Bronchial epithelial cell (primary cell): ENCODE results near the gene PID1. TPM values are rescaled to one million over a fixed set of nuclear protein-coding genes. Genes with fewer than 3 reads are reported as not detected.

Experiments used
- DNase-seq: peaks from one replicate; pipeline ENCODE4 v3.0.0-alpha.2; 2010; ENCODE audit warnings: low read depth
- FAIRE-seq: peaks from 2 replicates; lab custom pipeline; 2011; peaks lifted over from hg19 to GRCh38; lab: Jason Lieb, UNC
- H3K27me3 ChIP-seq: 2 replicates; pipeline ENCODE4 v1.5.1; 2011; ENCODE audit warnings: low read length; ENCODE audit not compliant: control insufficient read depth, insufficient read depth
- H3K36me3 ChIP-seq: 2 replicates; pipeline ENCODE4 v1.5.1; 2011; ENCODE audit warnings: low read length; ENCODE audit not compliant: control insufficient read depth, insufficient read depth
- H3K4me3 ChIP-seq: 2 replicates; pipeline ENCODE4 v1.5.1; 2011; ENCODE audit warnings: mild to moderate bottlenecking, low read depth, low read length, control low read depth
- total RNA-seq: library from RNA; depleted of rRNA; stranded (reverse); fragments of >200 nt; gene quantifications from 2 replicates; pipeline ENCODE4 v1.2.1, GENCODE V29; 2014
- TF ChIP-seq, protein P1 (sequence below): IDR thresholded peaks from 2 replicates; pipeline ENCODE4 v1.5.1; 2011; ENCODE audit warnings: mild to moderate bottlenecking, moderate library complexity, low read length, control low read depth, inconsistent platforms; ENCODE audit not compliant: insufficient read depth, severe bottlenecking

Gene PID1
- total RNA-seq, 1 donor from 2014 or later: 9.5 TPM

DNA sequence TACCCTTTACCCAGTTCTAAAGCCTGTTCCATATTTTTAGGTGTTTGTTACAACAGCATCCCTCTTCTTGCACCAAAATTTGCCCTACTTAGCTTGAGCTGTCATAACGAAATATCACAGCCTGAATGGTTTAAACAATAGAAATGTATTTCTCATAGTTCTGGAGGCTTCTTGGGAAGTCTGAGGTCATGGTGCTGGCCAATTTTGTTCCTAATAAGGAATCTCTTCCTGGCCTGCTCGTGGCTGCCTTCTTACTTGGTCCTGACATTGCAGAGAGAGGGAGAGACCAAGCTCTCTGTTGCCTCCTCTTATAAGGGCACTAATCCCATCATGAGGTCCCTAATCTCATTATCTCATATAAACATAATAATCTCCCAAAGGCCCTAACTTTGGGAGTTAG lies 267.8 kb downstream of the PID1 start:
- Histone ChIP-seq H3K36me3 (no peaks in the 10 kb centered on the region), H3K27me3 (no peaks in the 10 kb centered on the region), H3K4me3 (no peak overlapping the region)
- DNase-seq (no peak), FAIRE-seq (no peak)
- TF ChIP-seq, protein P1, sequence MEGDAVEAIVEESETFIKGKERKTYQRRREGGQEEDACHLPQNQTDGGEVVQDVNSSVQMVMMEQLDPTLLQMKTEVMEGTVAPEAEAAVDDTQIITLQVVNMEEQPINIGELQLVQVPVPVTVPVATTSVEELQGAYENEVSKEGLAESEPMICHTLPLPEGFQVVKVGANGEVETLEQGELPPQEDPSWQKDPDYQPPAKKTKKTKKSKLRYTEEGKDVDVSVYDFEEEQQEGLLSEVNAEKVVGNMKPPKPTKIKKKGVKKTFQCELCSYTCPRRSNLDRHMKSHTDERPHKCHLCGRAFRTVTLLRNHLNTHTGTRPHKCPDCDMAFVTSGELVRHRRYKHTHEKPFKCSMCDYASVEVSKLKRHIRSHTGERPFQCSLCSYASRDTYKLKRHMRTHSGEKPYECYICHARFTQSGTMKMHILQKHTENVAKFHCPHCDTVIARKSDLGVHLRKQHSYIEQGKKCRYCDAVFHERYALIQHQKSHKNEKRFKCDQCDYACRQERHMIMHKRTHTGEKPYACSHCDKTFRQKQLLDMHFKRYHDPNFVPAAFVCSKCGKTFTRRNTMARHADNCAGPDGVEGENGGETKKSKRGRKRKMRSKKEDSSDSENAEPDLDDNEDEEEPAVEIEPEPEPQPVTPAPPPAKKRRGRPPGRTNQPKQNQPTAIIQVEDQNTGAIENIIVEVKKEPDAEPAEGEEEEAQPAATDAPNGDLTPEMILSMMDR: no peak

DNA sequence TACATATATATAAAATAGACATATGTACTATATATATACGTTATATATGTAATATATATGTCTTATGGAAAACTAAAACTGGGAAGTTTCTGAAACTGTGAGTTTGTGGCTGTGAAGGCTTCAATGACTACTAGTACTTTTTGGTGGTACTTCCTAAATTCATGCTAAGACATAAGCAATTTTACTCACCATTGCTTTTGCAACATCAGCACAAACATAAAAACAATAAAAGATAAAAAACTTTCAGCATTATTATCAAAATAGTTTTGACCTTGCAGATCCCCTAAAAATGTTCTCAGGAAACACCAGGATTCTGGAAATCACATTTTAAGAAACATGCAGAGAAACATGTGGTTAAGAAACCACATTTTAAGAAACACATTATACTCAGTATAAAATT lies 269.9 kb downstream of the PID1 start:
- Histone ChIP-seq H3K27me3 (no peaks in the 10 kb centered on the region), H3K36me3 (no peaks in the 10 kb centered on the region), H3K4me3 (no peak overlapping the region)
- FAIRE-seq (no peak), DNase-seq (no peak)
- TF ChIP-seq, protein P1: no peak

DNA sequence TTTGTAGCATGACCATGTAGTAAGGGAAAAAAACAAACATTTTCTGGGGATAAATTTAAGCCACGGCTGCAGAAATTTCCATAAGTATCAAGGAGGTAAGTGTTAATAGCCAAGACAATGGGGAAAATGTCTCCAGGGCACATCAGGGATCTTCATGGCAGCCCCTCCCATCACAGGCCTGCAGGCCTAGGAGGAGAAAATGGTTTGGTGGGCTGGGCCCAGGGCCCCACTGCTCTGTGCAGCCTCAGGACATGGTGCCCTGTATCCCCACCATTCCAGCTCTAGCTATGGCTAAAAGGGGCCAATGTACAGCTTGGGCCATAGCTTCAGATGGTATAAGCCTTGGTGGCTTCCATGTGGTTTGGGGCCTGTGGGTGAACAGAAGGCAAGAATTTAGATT lies 271.8 kb downstream of the PID1 start:
- Histone ChIP-seq H3K4me3 (no peak overlapping the region), H3K36me3 (no peaks in the 10 kb centered on the region), H3K27me3 (no peaks in the 10 kb centered on the region)
- DNase-seq: no peak
- no peak for FAIRE-seq
- TF ChIP-seq, protein P1: no peak

DNA sequence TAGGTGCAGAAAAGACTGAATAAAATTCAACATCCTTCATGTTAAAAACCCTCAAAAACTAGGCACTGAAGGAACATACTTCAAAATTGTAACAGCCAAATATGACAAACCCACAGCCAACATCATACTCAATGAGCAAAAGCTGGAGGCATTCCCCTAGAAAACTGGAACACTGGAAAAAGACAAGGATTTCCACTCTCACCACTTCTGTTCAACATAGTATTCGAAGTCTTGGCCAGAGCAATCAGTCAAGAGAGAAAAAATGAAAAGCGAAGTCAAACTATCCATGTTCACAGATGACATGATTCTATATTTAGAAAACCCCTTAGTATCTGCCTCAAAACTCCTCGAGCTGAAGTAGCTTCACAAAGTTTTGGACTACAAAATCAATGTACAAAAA lies 282.3 kb downstream of the PID1 start:
- H3K4me3 ChIP-seq: no peak overlapping the region
- FAIRE-seq (no peak), DNase-seq (no peak)

DNA sequence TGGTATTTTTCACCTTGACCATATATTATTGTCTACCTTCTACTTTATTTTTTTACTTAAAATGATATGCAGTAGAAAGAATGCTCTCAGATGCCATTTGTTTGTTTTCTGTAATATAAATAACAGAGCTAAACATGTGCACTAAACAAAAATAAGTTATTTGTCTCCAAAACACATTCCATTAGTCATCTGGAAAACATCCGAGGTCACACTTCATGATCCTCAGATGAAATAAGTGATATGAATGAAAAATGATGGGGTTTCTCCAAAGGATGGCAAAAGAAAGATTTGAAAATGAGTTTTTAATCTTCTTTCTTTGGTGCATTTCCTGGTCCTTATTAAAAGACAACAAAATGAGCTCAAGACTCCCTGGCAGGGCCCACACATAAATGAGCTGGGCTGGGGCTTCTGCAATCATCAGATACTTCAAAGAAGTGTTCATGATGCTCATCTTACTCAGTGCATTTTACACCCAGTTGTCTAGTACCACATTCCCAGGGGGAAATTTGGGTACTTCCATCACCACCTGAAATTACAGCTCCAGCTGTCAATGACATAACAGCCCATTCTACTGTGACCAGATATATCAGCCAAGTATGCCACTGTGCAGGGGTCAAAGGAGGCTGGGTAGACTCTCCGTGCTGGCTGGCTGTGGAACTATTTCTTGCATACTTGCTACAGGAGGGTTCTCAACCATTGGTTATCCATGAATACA lies 283.5 kb downstream of the PID1 start:
- TF ChIP-seq, protein P1: no peak
- no peak for FAIRE-seq
- no peaks in the 10 kb centered on the region for H3K27me3 ChIP-seq
- H3K36me3 ChIP-seq: no peaks in the 10 kb centered on the region
- DNase-seq: no peak
- H3K4me3 ChIP-seq: no peak overlapping the region

More for the DNA sequence above, 282.3 kb downstream of the PID1 start:
- TF ChIP-seq, protein P1: no peak
- Histone ChIP-seq H3K27me3 (no peaks in the 10 kb centered on the region), H3K36me3 (no peaks in the 10 kb centered on the region)

DNA sequence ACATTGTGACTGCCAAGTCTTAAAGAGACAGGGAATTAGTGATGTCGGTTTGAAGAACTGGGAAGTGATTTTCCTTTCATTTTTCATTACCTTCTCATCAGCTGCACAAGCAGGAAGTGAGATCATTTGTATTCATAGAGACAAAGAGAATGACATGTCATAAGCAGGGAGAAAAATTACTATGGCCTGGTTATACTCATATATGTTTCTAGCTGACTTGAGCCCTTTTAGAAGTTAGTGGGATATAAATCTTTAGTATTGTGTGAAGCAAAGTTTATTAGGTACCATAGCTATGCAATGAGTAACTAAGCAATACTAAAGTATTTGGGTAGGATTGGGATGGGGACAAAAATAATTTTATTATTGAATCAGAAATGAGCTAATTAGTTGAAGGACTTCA lies 284.1 kb downstream of the PID1 start:
- TF ChIP-seq, protein P1: no peak
- no peaks in the 10 kb centered on the region for H3K27me3 ChIP-seq
- no peaks in the 10 kb centered on the region for H3K36me3 ChIP-seq
- DNase-seq: peak; percentile 1
- H3K4me3 ChIP-seq: no peak overlapping the region
- FAIRE-seq: no peak
